Measurements from ENCODE around the gene COTL1. TPM values are rescaled to one million over a fixed set of nuclear protein-coding genes. Genes with fewer than 3 reads are reported as not detected.
A peak's percentile ranks its signal among the peaks of the same experiment; 100 is the strongest.

Gene COTL1
- total and polyA plus RNA-seq, 2 of the 13 experiments (the other 11 are each of a cell fraction or from before 2014, with no cell fraction given), result 8.7 to 16.9 TPM

DNA sequence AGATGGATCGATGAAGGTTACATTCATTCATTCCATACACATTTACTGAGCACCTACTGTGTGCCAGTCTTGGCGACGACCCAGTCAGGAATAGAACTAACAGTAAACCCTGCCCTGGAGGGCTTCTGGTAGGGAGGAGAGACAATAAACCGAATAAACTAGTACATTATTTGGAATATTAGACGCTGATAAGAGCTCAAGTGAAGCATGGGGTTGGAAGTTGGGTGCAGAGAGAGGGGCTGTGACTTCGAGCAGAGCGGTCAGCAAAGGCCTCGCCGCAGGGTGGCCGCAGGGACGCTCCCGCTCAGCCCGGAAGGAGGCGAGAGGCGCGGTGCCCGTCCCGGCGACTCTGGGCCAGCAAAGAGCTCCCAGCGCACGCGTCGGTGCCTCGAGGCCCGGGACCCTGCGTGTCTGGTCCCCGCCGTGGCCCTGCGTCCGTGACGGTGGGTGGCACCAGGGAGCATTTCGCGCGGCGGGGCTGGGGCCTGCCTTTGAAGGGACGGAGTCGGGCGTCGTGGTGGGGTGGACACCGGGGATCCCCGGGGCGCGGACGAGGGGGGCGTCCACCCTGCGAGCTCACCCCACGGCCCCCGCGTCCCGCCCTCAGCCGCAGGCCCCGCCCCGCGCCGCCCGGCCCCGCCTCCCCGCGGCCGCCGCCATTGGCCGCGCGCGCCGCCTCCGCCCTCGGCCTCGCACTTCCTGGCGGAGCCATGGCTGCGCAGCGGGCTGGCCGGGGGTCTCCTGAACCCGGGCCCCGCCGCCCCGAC, 30.1 kb upstream of the COTL1 start, which contains the start of gene KLHL36 (continued):
- TF ChIP-seq, protein P1, sequence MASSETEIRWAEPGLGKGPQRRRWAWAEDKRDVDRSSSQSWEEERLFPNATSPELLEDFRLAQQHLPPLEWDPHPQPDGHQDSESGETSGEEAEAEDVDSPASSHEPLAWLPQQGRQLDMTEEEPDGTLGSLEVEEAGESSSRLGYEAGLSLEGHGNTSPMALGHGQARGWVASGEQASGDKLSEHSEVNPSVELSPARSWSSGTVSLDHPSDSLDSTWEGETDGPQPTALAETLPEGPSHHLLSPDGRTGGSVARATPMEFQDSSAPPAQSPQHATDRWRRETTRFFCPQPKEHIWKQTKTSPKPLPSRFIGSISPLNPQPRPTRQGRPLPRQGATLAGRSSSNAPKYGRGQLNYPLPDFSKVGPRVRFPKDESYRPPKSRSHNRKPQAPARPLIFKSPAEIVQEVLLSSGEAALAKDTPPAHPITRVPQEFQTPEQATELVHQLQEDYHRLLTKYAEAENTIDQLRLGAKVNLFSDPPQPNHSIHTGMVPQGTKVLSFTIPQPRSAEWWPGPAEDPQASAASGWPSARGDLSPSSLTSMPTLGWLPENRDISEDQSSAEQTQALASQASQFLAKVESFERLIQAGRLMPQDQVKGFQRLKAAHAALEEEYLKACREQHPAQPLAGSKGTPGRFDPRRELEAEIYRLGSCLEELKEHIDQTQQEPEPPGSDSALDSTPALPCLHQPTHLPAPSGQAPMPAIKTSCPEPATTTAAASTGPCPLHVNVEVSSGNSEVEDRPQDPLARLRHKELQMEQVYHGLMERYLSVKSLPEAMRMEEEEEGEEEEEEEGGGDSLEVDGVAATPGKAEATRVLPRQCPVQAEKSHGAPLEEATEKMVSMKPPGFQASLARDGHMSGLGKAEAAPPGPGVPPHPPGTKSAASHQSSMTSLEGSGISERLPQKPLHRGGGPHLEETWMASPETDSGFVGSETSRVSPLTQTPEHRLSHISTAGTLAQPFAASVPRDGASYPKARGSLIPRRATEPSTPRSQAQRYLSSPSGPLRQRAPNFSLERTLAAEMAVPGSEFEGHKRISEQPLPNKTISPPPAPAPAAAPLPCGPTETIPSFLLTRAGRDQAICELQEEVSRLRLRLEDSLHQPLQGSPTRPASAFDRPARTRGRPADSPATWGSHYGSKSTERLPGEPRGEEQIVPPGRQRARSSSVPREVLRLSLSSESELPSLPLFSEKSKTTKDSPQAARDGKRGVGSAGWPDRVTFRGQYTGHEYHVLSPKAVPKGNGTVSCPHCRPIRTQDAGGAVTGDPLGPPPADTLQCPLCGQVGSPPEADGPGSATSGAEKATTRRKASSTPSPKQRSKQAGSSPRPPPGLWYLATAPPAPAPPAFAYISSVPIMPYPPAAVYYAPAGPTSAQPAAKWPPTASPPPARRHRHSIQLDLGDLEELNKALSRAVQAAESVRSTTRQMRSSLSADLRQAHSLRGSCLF (CRISPR knock-in tag; IDR thresholded peaks at IDR 0.05; ENCODE audit: borderline replicate concordance), result no peak
- TF ChIP-seq SCMH1 (CRISPR knock-in tag; IDR thresholded peaks at IDR 0.05; ENCODE audit: borderline replicate concordance) (no peak), KLF6 (CRISPR knock-in tag; IDR thresholded peaks at IDR 0.05) (no peak), ZNF552 (CRISPR knock-in tag; IDR thresholded peaks at IDR 0.05; ENCODE audit: borderline replicate concordance) (peak; percentile 97; the same call in 1 of the 2 replicates), HDAC1 (CRISPR knock-in tag; IDR thresholded peaks at IDR 0.05) (peak; percentile 37; the same call in 1 of the 2 replicates), ZNF326 (CRISPR knock-in tag; IDR thresholded peaks at IDR 0.05; ENCODE audit: borderline replicate concordance) (no peak), HNRNPLL (IDR thresholded peaks at IDR 0.05; ENCODE audit: low read depth, low read length, poor library complexity, severe bottlenecking) (no peak), ZNF83 (CRISPR knock-in tag; IDR thresholded peaks at IDR 0.05; ENCODE audit: borderline replicate concordance) (no peak), ZFYVE20 (CRISPR knock-in tag; IDR thresholded peaks at IDR 0.05; ENCODE audit: borderline replicate concordance, low read depth) (0 out of 2 replicates have a peak, but pooled peaks have one; percentile 85), ZNF383 (CRISPR knock-in tag; IDR thresholded peaks at IDR 0.05; ENCODE audit: borderline replicate concordance) (peak; percentile 54; the same call in 1 of the 2 replicates), ZNF274 (CRISPR knock-in tag; IDR thresholded peaks at IDR 0.05) (peak; percentile 87), ZBTB42 (CRISPR knock-in tag; IDR thresholded peaks at IDR 0.05) (peak; percentile 95), SP4 (CRISPR knock-in tag; IDR thresholded peaks at IDR 0.05) (no peak; the same call in 1 of the 2 replicates)
- TF ChIP-seq, protein P2, sequence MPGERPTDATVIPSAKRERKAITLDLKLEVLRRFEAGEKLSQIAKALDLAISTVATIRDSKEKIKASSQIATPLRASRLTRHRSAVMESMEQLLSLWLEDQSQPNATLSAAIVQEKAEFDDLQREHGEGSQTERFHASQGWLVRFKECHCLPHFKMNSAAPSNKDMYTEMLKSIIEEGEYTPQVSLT (CRISPR knock-in tag; IDR thresholded peaks at IDR 0.05; ENCODE audit: borderline replicate concordance, low read depth), result no peak
- TF ChIP-seq, protein P3, sequence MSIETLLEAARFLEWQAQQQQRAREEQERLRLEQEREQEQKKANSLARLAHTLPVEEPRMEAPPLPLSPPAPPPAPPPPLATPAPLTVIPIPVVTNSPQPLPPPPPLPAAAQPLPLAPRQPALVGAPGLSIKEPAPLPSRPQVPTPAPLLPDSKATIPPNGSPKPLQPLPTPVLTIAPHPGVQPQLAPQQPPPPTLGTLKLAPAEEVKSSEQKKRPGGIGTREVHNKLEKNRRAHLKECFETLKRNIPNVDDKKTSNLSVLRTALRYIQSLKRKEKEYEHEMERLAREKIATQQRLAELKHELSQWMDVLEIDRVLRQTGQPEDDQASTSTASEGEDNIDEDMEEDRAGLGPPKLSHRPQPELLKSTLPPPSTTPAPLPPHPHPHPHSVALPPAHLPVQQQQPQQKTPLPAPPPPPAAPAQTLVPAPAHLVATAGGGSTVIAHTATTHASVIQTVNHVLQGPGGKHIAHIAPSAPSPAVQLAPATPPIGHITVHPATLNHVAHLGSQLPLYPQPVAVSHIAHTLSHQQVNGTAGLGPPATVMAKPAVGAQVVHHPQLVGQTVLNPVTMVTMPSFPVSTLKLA (IDR thresholded peaks at IDR 0.05), result no peak
- TF ChIP-seq, protein P4, sequence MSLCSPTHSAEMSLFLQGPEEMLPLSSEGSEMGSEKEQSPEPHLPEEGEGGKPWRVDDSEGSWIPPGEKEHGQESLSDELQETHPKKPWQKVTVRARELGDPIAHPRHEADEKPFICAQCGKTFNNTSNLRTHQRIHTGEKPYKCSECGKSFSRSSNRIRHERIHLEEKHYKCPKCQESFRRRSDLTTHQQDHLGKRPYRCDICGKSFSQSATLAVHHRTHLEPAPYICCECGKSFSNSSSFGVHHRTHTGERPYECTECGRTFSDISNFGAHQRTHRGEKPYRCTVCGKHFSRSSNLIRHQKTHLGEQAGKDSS (CRISPR knock-in tag; IDR thresholded peaks at IDR 0.05; ENCODE audit: borderline replicate concordance, low read depth), result 0 out of 2 replicates have a peak, but pooled peaks have one; percentile 60
- TF ChIP-seq, protein P5, sequence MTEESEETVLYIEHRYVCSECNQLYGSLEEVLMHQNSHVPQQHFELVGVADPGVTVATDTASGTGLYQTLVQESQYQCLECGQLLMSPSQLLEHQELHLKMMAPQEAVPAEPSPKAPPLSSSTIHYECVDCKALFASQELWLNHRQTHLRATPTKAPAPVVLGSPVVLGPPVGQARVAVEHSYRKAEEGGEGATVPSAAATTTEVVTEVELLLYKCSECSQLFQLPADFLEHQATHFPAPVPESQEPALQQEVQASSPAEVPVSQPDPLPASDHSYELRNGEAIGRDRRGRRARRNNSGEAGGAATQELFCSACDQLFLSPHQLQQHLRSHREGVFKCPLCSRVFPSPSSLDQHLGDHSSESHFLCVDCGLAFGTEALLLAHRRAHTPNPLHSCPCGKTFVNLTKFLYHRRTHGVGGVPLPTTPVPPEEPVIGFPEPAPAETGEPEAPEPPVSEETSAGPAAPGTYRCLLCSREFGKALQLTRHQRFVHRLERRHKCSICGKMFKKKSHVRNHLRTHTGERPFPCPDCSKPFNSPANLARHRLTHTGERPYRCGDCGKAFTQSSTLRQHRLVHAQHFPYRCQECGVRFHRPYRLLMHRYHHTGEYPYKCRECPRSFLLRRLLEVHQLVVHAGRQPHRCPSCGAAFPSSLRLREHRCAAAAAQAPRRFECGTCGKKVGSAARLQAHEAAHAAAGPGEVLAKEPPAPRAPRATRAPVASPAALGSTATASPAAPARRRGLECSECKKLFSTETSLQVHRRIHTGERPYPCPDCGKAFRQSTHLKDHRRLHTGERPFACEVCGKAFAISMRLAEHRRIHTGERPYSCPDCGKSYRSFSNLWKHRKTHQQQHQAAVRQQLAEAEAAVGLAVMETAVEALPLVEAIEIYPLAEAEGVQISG (CRISPR knock-in tag; IDR thresholded peaks at IDR 0.05), result no peak; the same call in none of the 2 replicates
